GM12873 (cell line): ENCODE data around the gene RPL10.

ENCODE experiments used
- TF ChIP-seq, protein P1 (sequence below): IDR thresholded peaks from 2 replicates; pipeline ENCODE4 v1.5.1; 2012; ENCODE audit warnings: low read depth, mild to moderate bottlenecking, moderate library complexity, low read length, control low read depth; ENCODE audit not compliant: insufficient read depth; ENCODE audit errors: missing control alignments

RPL10 gene

DNA sequence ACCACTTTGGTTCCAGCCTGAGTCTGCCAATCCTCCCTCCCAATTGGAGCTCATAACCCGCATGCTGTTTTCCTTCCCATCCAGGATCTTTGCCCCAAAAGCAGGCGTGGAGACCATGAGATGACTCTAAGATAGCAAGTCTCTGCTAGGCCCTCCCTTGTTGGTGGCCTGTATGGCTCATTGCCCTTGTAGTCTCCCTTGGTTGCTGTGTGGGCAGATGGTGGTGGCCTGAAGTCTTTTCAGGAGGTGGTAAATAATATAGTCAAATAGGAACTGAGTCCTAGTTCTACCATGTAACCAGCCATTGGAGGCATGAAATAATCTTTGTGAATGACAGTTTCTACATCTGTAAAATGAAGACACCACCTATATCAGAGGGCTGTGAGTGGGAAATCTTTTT lies 31.5 kb downstream of the RPL10 start:
- TF ChIP-seq, protein P1, sequence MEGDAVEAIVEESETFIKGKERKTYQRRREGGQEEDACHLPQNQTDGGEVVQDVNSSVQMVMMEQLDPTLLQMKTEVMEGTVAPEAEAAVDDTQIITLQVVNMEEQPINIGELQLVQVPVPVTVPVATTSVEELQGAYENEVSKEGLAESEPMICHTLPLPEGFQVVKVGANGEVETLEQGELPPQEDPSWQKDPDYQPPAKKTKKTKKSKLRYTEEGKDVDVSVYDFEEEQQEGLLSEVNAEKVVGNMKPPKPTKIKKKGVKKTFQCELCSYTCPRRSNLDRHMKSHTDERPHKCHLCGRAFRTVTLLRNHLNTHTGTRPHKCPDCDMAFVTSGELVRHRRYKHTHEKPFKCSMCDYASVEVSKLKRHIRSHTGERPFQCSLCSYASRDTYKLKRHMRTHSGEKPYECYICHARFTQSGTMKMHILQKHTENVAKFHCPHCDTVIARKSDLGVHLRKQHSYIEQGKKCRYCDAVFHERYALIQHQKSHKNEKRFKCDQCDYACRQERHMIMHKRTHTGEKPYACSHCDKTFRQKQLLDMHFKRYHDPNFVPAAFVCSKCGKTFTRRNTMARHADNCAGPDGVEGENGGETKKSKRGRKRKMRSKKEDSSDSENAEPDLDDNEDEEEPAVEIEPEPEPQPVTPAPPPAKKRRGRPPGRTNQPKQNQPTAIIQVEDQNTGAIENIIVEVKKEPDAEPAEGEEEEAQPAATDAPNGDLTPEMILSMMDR: no peak

DNA sequence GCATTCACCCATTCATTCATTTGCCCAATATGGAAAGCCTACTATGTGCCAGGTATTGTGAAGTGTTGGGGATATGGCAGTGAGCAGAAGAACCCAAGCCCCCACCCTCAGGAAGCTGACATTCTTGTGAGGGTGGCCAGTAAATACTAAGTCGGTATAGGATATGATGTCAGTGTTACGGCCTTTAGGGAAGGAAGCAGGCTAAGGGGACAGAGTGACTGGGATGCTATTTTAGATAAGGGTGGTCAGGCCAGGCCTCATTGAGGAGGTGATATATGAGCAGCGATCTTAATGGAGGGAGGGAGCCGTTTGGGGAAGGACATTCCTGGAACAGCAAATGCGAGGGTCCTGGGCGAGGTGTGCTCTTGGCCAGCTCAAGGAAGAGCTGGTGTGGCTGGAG lies 32.3 kb downstream of the RPL10 start:
- TF ChIP-seq, protein P1: no peak

DNA sequence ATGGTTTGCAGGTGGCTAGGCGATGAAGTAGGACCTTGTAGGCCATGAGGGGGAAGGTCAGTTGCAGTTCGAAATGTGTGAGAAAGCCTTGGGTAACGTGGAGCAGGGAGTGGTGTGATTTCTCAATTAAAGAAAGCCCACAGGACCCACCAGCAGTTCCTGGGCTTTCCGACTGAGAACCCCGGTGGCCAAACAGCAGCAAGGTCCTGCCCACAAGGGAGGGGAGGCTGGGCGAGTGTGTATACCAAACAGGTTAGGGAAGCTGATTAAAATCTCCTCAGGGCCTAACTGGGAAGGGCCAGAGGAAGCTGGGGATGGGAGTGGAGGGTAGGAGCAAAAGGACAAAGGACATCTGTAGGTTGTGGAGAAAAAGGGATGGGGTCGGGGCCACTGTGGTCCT lies 32.7 kb downstream of the RPL10 start:
- TF ChIP-seq, protein P1: no peak

DNA sequence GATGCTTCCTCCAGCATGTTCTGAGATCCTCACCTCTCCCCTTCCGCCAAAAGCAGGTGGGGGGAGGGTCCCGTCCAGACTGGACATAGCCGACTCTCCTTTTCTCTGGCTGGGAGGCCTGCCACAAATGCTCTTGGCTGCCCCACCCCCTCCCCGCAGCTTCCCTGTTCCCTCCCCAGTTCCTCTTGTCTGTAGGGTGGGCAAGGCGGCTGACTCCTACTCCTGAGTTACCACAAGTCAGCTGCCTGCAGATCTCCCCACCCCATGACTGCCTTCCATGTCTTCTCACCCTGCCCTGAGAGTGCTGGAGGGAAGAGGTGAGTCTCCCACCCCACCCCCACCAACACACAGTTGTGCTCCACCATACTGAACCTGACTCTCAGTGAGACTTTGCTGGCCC lies 33.2 kb downstream of the RPL10 start:
- TF ChIP-seq, protein P1: no peak

DNA sequence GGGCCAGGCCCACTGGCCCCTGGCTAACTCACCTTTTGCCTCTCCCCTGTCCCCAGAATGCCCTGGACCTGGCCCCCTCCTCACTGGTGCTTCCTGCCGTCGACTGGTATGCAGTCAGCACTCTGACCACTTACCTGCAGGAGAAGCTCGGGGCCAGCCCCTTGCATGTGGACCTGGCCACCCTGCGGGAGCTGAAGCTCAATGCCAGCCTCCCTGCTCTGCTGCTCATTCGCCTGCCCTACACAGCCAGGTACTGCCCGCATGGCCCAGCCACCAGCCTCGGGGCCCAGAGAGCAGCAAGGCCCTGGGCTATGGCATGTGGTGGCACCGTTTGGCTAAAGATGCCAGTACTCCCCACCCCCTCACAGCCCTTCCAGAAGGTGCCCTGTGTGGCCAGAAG lies 34.0 kb downstream of the RPL10 start:
- TF ChIP-seq, protein P1: no peak

DNA sequence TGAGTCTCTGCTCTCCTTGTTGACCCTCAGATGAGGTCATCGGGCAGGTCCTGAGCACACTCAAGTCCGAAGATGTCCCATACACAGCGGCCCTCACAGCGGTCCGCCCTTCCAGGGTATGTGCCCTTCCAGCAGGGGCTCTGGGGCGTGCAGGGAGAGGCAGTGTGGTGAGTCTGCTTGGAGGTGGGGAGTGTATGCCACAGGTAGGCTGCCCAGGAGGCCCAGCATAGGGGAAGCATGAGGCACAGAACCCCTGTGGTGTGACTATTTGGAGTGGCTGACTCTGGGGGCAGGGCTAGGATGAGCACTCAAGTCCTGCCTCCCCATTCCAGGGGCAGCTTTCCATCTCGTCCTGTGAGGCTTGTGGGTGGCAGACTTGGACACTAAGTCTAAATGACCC lies 35.4 kb downstream of the RPL10 start:
- TF ChIP-seq, protein P1: no peak

DNA sequence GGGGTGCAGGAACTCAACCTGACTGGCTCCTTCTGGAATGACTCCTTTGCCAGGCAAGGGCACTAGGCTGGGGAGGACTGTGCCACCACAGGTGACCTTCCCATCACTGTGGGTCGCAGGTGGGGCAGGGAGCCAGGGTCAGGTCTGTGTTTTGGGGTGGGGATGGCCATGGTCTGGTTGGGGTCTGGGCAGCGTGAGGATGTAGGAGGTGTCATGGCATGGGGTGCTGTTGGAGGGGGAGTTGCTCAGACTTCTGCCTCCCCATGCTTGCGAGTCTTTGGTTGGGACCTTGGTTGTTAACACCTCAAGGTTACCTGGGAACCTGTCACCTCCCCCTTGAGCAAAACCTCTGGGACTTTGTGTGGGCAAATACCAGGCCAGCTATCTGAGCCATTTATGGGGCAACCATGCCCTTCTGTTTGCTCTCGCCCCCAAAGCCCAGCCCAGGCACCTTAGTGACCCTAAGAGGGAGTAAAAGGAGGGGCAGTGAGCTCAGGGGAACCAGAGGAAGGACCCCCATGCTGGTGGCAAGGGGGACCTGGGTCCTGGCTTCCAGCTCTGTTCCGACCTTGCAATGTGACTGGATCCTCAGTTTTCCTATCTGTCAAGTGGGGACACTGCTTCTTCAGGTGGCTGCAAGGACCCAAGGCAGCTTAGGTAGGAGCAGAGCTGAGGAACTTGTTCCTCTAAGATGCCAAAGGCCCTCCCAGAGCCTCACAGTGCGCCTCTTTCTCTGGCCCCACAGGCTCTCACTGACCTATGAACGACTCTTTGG lies 36.4 kb downstream of the RPL10 start:
- TF ChIP-seq, protein P1: no peak
